Mesenchymal stem cell (in vitro differentiated cells and primary cell): ENCODE data around the gene PKMYT1. TPM values are rescaled to one million over a fixed set of nuclear protein-coding genes. Genes with fewer than 3 reads are reported as not detected.
A peak's percentile ranks its signal among the peaks of the same experiment; 100 is the strongest.

Experiments
- DNase-seq: peaks from one replicate; pipeline ENCODE4 v3.0.0-alpha.2; 2013
- H2AFZ ChIP-seq: one replicate; pipeline ENCODE4 v1.6.1; 2013; ENCODE audit warnings: low read depth, mild to moderate bottlenecking, control low read depth, inconsistent platforms, low read length, moderate library complexity
- H2AK5ac ChIP-seq: 2 replicates; pipeline ENCODE4 v1.6.1; 2013; ENCODE audit warnings: low read length, moderate library complexity, mild to moderate bottlenecking, inconsistent platforms; ENCODE audit not compliant: severe bottlenecking
- H2BK120ac ChIP-seq: one replicate; pipeline ENCODE4 v1.6.1; 2013; ENCODE audit warnings: low read depth, mild to moderate bottlenecking, inconsistent platforms, low read length, moderate library complexity
- H2BK12ac ChIP-seq, 2 experiments: one replicate each; pipeline ENCODE4 v1.6.1; 2013; ENCODE audit warnings: inconsistent platforms in 2 of 2, low read length in 2 of 2, mild to moderate bottlenecking in 2 of 2, moderate library complexity in 2 of 2, control low read depth in 1 of 2
- H2BK15ac ChIP-seq: one replicate; pipeline ENCODE4 v1.6.1; 2013; ENCODE audit warnings: mild to moderate bottlenecking, low read depth, inconsistent platforms; ENCODE audit not compliant: poor library complexity, severe bottlenecking
- H2BK5ac ChIP-seq: 2 replicates; pipeline ENCODE4 v1.6.1; 2013; ENCODE audit warnings: low read depth, mild to moderate bottlenecking, low read length, control low read depth, inconsistent platforms; ENCODE audit not compliant: poor library complexity, severe bottlenecking
- H3K14ac ChIP-seq, 2 experiments: one replicate each; pipeline ENCODE4 v1.6.1; 2013; ENCODE audit warnings: inconsistent platforms in 2 of 2, low read length in 2 of 2, control low read depth in 1 of 2, mild to moderate bottlenecking in 1 of 2, moderate library complexity in 1 of 2
- H3K18ac ChIP-seq, 2 experiments: one replicate each; pipeline ENCODE4 v1.6.1; 2013; ENCODE audit warnings: inconsistent platforms in 2 of 2, low read length in 2 of 2, control low read depth in 1 of 2, low read depth in 1 of 2, mild to moderate bottlenecking in 1 of 2
- H3K23ac ChIP-seq, 2 experiments: one replicate each; pipeline ENCODE4 v1.6.1; 2013; ENCODE audit warnings: inconsistent platforms in 2 of 2, low read length in 2 of 2, mild to moderate bottlenecking in 2 of 2, moderate library complexity in 2 of 2, control low read depth in 1 of 2
- H3K27ac ChIP-seq: 2 replicates; pipeline ENCODE4 v1.5.1; 2013; ENCODE audit warnings: mild to moderate bottlenecking, moderate library complexity, low read length, control low read depth, inconsistent platforms; ENCODE audit not compliant: poor library complexity, severe bottlenecking
- H3K27me3 ChIP-seq, 2 experiments: 2 replicates each; pipeline versions ENCODE4 v1.6.1 to v1.7.0; 2013; ENCODE audit warnings: low read length in 2 of 2, mild to moderate bottlenecking in 2 of 2, moderate library complexity in 2 of 2, control low read depth in 1 of 2, inconsistent platforms in 1 of 2; ENCODE audit not compliant: control insufficient read depth in 1 of 2, insufficient read depth in 1 of 2
- H3K36me3 ChIP-seq, 2 experiments: 2 replicates each; pipeline versions ENCODE4 v1.6.1 to v1.7.0; 2013; ENCODE audit warnings: low read length in 2 of 2, control low read depth in 1 of 2, inconsistent platforms in 1 of 2, low read depth in 1 of 2, mild to moderate bottlenecking in 1 of 2; ENCODE audit not compliant: insufficient read depth in 2 of 2, control insufficient read depth in 1 of 2
- H3K4ac ChIP-seq, 2 experiments: one replicate each; pipeline ENCODE4 v1.6.1; 2013; ENCODE audit warnings: inconsistent platforms in 2 of 2, low read length in 2 of 2, mild to moderate bottlenecking in 2 of 2, moderate library complexity in 2 of 2, control low read depth in 1 of 2, low read depth in 1 of 2
- H3K4me1 ChIP-seq: 2 replicates; pipeline ENCODE4 v1.6.1; 2013; ENCODE audit warnings: low read depth, low read length, control low read depth; ENCODE audit not compliant: control insufficient read depth, insufficient read depth
- H3K4me2 ChIP-seq: 2 replicates; pipeline ENCODE4 v1.6.1; 2013; ENCODE audit warnings: low read length, mild to moderate bottlenecking, inconsistent platforms; ENCODE audit not compliant: poor library complexity, severe bottlenecking
- H3K4me3 ChIP-seq, 2 experiments: 2 replicates each; pipeline versions ENCODE4 v1.5.1 to v1.7.0; 2013; ENCODE audit warnings: low read length in 2 of 2, mild to moderate bottlenecking in 2 of 2, control low read depth in 1 of 2, low read depth in 1 of 2; ENCODE audit not compliant: insufficient read depth in 1 of 2
- H3K79me1 ChIP-seq: replicated peaks from 2 replicates; pipeline ENCODE4 v1.6.1; 2013; ENCODE audit warnings: mild to moderate bottlenecking, control low read depth, low read length, inconsistent platforms; ENCODE audit not compliant: poor library complexity, severe bottlenecking
- H3K9ac ChIP-seq: 2 replicates; pipeline ENCODE4 v1.7.0; 2013; ENCODE audit warnings: mild to moderate bottlenecking, low read length, moderate library complexity
- H3K9me3 ChIP-seq: 2 replicates; pipeline ENCODE4 v1.7.0; 2013; ENCODE audit warnings: mild to moderate bottlenecking, low read length; ENCODE audit not compliant: control insufficient read depth
- H4K8ac ChIP-seq: one replicate; pipeline ENCODE4 v1.6.1; 2013; ENCODE audit warnings: inconsistent platforms, mild to moderate bottlenecking, low read length, moderate library complexity
- H4K91ac ChIP-seq: one replicate; pipeline ENCODE4 v1.6.1; 2013; ENCODE audit warnings: mild to moderate bottlenecking, low read length, inconsistent platforms
- WGBS: methylation state at CpG from one replicate; pipeline ENCODE4 v1.1.7; 2013; ENCODE audit warnings: mixed read lengths; 5-methylcytosine and 5-hydroxymethylcytosine counted together
- polyA plus RNA-seq, 2 experiments: library from polyadenylated mRNA; stranded (reverse); fragments of 200-250 nt; gene quantifications; one replicate each; pipeline ENCODE4 v1.2.3, GENCODE V29; 2013

Gene PKMYT1
- 7.7 TPM for polyA plus RNA-seq (2013, experiment 1 of 2)
- 7.0 TPM for polyA plus RNA-seq (2013, experiment 2 of 2)

DNA sequence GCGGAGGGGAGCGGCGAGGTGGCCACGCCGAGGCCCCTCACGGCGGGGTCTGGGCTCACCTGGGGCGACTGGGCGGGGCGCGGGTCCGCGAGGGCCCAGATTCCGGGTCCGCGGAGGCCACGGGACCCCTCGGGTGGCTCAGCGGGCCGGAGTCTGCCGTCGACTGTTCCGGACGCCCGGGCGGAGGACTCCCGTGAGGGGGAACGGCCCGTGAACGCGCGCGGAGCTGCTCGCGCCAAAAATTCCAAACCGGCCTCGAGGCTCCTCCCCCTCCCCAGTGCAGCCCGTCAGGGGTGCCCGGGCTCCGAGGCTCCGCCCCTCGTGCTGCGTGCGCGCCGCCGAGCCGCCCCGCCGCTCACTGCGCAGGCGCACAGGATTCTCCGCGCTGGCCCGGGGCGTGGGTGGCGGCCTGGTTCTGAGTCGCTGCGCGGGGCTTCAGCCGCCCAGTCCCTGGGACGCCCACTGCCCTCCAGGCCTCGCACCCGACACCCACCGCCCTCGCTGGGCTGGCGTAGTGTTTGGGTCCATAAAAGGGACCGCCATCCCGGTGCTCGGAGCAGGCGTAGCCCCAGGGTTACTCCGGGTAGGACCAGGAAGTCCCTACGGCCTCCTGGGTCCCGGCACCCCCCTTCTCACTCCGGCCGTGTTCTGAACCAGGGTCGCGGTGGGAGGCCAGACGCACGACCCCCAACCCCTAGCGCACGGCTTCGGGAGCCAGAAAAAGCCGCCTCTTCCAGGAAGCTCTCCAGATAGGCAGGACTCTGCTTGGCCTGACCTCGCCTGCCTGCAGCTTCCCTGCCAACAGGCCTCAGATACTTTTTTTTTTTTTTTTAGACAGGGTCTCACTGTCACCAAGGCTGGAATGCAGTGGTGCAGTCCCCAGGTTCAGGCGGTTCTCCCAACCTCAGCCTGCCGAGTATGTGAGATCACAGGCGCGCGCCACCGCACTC lies at the start of gene PKMYT1:
Gene PKMYT1 (minus strand): TSS at position 220 of the 950 bp plus-strand sequence. CDS start 789 bp downstream, outside the sequence.
- Histone ChIP-seq H4K91ac (peak within 1 kb of the TSS; percentile 98), H3K18ac (peak within 1 kb of the TSS; percentile 92 to 99), H3K9me3 (no peaks in the 10 kb centered on the region), H2AK5ac (no peak within 1 kb of the TSS), H3K27ac (no peak within 1 kb of the TSS), H2BK120ac (peak within 1 kb of the TSS; percentile 71), H4K8ac (peak within 1 kb of the TSS; percentile 100), H3K27me3 (no peaks in the 10 kb centered on the region), H2BK5ac (peak within 1 kb of the TSS; percentile 54), H3K4ac (peak within 1 kb of the TSS; percentile 90 to 95), H2BK15ac (peak within 1 kb of the TSS; percentile 52), H2AFZ (peak within 1 kb of the TSS; percentile 59), H2BK12ac (no peak within 1 kb of the TSS), H3K4me2 (peak within 1 kb of the TSS; percentile 96), H3K36me3 (peaks cover 0 to 18% of the 10 kb centered on the region in 2 experiments), H3K9ac (peak within 1 kb of the TSS; percentile 98), H3K79me1 (peaks cover 20% of the 10 kb centered on the region), H3K23ac (no peak within 1 kb of the TSS), H3K4me1 (peaks cover 29% of the 10 kb centered on the region), H3K4me3 (peak within 1 kb of the TSS; percentile 85 to 91), H3K14ac (peak within 1 kb of the TSS in 1 of 2 experiments; percentile 97)
- DNase-seq: peak; percentile 79
- WGBS: 13% methylated on average over 50 of the region's 91 CpGs

DNA sequence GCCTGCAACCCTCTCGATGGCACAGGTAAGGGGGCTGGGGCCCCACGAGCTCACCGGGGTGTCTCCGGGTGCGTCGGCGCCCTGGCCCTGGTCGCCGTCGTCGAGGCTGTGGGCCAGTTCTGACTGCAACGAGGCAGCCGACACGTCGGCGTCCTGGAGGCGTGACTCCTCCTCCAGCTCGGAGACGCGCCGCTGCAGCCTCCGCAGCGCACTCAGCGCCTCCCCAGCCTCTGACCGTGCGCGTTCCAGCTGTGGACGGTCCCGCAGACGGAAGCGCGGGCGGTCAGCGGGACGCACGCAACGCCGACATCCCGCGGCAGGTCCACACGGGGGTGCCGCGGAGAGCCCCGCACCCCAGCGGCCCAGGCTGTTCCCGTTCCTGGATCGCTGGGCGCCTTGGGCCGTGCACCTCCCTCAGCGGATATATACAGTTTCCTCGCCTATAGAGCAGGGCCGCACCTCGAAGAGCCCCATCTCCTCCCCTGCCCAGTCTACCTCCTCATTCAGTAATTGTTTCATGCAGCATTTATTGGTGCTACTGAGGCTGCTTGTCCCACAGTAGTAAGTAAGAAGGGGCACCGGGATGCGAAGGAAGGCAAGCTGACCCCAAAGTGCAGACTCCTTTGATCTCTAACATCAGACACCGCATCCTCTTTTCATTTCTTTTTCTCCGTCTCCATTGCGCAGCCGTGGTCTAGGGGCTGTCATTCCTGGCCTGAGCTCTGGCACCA lies 49.4 kb upstream of the PKMYT1 start:
- Histone ChIP-seq H3K9ac (peak overlapping the region; percentile 38), H3K4me1 (peaks cover 11% of the 10 kb centered on the region), H3K27ac (no peak overlapping the region), H3K4me3 (peak overlapping the region in 1 of 2 experiments; percentile 67), H4K8ac (no peak overlapping the region), H3K27me3 (peaks cover 24 to 51% of the 10 kb centered on the region in 2 experiments), H4K91ac (no peak overlapping the region), H2BK5ac (no peak overlapping the region), H3K4me2 (no peak overlapping the region), H3K79me1 (peaks cover 4% of the 10 kb centered on the region), H3K36me3 (peaks cover 24 to 34% of the 10 kb centered on the region in 2 experiments), H2BK120ac (no peak overlapping the region), H3K18ac (no peak overlapping the region), H3K23ac (no peak overlapping the region), H3K14ac (no peak overlapping the region), H2AFZ (no peak overlapping the region), H2AK5ac (no peak overlapping the region), H2BK15ac (peak overlapping the region; percentile 9), H3K9me3 (no peaks in the 10 kb centered on the region), H3K4ac (no peak overlapping the region), H2BK12ac (no peak overlapping the region)
- no peak for DNase-seq
- WGBS: 90% methylated on average over 59 of the region's 59 CpGs

DNA sequence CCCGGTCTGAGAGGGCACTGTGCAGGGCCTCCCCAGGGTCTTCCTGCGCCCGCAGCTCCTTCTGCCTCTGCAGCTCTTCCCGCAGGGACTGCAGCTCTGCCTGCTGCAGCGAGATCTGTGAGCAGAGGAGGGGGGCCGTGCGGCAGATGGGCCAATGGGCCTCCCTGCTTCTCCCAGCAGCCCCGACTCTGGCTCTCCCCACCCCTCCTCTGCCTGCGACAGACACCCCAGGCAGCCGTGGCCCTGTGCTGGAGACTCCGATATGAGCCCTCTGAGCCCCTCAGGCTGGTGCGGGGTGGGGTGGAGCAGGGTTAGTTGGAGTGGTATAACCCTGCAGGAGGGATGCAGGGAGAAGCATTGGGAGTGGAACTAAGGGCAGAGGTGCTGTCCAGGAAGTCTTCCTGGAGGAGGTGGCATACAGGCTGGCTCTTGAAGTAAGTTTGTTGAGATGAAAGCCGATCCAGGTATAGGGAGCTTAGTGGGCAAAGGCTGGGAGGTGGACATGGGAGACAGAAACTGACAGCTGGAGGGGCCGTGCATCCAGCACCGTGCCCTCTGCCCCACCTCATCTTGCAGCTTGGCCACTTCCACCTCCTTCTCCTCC lies 48.6 kb upstream of the PKMYT1 start:
- no peak overlapping the region for H2BK5ac ChIP-seq
- H3K14ac ChIP-seq: no peak overlapping the region
- peaks cover 16 to 42% of the 10 kb centered on the region in 2 experiments for H3K27me3 ChIP-seq
- H2AK5ac ChIP-seq: no peak overlapping the region
- 80% methylated on average over 13 of the region's 15 CpGs for WGBS
- peak overlapping the region in 1 of 2 experiments; percentile 67 for H3K4me3 ChIP-seq
- no peak overlapping the region for H2BK12ac ChIP-seq
- no peaks in the 10 kb centered on the region for H3K9me3 ChIP-seq
- peaks cover 4% of the 10 kb centered on the region for H3K79me1 ChIP-seq
- no peak overlapping the region for H2AFZ ChIP-seq
- H3K23ac ChIP-seq: no peak overlapping the region
- H2BK120ac ChIP-seq: no peak overlapping the region
- peak overlapping the region; percentile 38 for H3K9ac ChIP-seq
- H2BK15ac ChIP-seq: no peak overlapping the region
- no peak overlapping the region for H3K4me2 ChIP-seq
- peaks cover 24 to 34% of the 10 kb centered on the region in 2 experiments for H3K36me3 ChIP-seq
- H4K91ac ChIP-seq: no peak overlapping the region
- no peak overlapping the region for H3K4ac ChIP-seq
- no peak overlapping the region for H3K27ac ChIP-seq
- no peak overlapping the region for H4K8ac ChIP-seq
- peak overlapping the region in 1 of 2 experiments; percentile 14 for H3K18ac ChIP-seq
- H3K4me1 ChIP-seq: peaks cover 11% of the 10 kb centered on the region
- no peak for DNase-seq
